NCI-H748 (cell line): Measurements from ENCODE around the gene SLC16A7.
"Not testable (repeated sequence)": the region's sequence is repeated elsewhere in the genome, so short reads cannot be mapped to it uniquely, and the experiment has no call there.

ENCODE experiments used
- DNase-seq: peaks from one replicate; lab custom pipeline; 2025; ENCODE audit not compliant: unreplicated experiment; lab: John Stamatoyannopoulos, UW

Gene SLC16A7

GRCh38 chr12:59724011-59724695 lies 128.3 kb downstream of the SLC16A7 start:
- no peak for DNase-seq

- DNase-seq = no peak
These were observed 137.4 kb downstream of the SLC16A7 start for GRCh38 chr12:59733200-59733599.

GRCh38 chr12:59734371-59734770 lies 138.5 kb downstream of the SLC16A7 start:
- peak; percentile 76 for DNase-seq

GRCh38 chr12:59735231-59735630 lies 139.4 kb downstream of the SLC16A7 start:
- no peak for DNase-seq

- DNase-seq = no peak
These were observed 140.5 kb downstream of the SLC16A7 start for GRCh38 chr12:59736359-59736758.

- peak; percentile 27 for DNase-seq
These were observed 141.0 kb downstream of the SLC16A7 start for GRCh38 chr12:59736786-59737185.

- DNase-seq = no peak
These were observed 142.1 kb downstream of the SLC16A7 start for GRCh38 chr12:59737725-59738463.

- DNase-seq = no peak
These were observed 147.0 kb downstream of the SLC16A7 start for GRCh38 chr12:59742841-59743240.

- no peak for DNase-seq
These were observed 148.7 kb downstream of the SLC16A7 start for GRCh38 chr12:59744564-59744963.

- DNase-seq = not testable (repeated sequence)
These were observed 155.3 kb downstream of the SLC16A7 start for GRCh38 chr12:59751091-59751490.

GRCh38 chr12:59761542-59761941 lies 165.7 kb downstream of the SLC16A7 start:
- no peak for DNase-seq

GRCh38 chr12:59763835-59764234 lies 168.0 kb downstream of the SLC16A7 start:
- no peak for DNase-seq

GRCh38 chr12:59768031-59768430 lies 172.2 kb downstream of the SLC16A7 start:
- DNase-seq = no peak

- peak; percentile 36 for DNase-seq
These were observed 184.8 kb downstream of the SLC16A7 start for GRCh38 chr12:59780605-59781135.

- DNase-seq = no peak
These were observed 191.8 kb downstream of the SLC16A7 start for GRCh38 chr12:59787610-59788009.

- no peak for DNase-seq
These were observed 196.8 kb downstream of the SLC16A7 start for GRCh38 chr12:59792647-59793046.

GRCh38 chr12:59803735-59804134 lies 207.9 kb downstream of the SLC16A7 start:
- DNase-seq = no peak

- peak; percentile 58 for DNase-seq
These were observed 212.6 kb downstream of the SLC16A7 start for GRCh38 chr12:59808317-59808910.

- no peak for DNase-seq
These were observed 216.2 kb downstream of the SLC16A7 start for GRCh38 chr12:59811991-59812390.

GRCh38 chr12:59812716-59813115 lies 216.9 kb downstream of the SLC16A7 start:
- no peak for DNase-seq

GRCh38 chr12:59820594-59821011 lies 224.8 kb downstream of the SLC16A7 start:
- no peak for DNase-seq

GRCh38 chr12:59823567-59823966 lies 227.7 kb downstream of the SLC16A7 start:
- DNase-seq = no peak
